Natural killer cell (primary cell): ENCODE data around the gene IL17RE. TPM values are rescaled to one million over a fixed set of nuclear protein-coding genes. Genes with fewer than 3 reads are reported as not detected.

ENCODE experiments used
- ATAC-seq, 3 donors: fragments of 150-1000 bp in 2 of 3; fragments of 200-7000 bp in 1 of 3; cut with Tn5 transposase; 1 replicate in 1 of 3; 2 replicates in 2 of 3; pipeline ENCODE4 v1.10.0; 2021; ENCODE audit warnings: mild to moderate bottlenecking in 2 of 3, moderate library complexity in 2 of 3
- DNase-seq, 2 donors: peaks; one replicate each; pipeline versions ENCODE4 v3.0.0 to v3.0.0-alpha.2; 2013 to 2021; ENCODE audit warnings: mixed read lengths in 1 of 2
- H3K27ac ChIP-seq: one replicate; pipeline ENCODE4 v1.5.1; 2013; ENCODE audit warnings: mild to moderate bottlenecking, low read length
- H3K27me3 ChIP-seq: one replicate; pipeline ENCODE4 v1.6.1; 2013; ENCODE audit warnings: low read length; ENCODE audit not compliant: control insufficient read depth, insufficient read depth
- H3K36me3 ChIP-seq: one replicate; pipeline ENCODE4 v1.6.1; 2013; ENCODE audit warnings: low read length; ENCODE audit not compliant: control insufficient read depth, insufficient read depth
- H3K4me1 ChIP-seq: one replicate; pipeline ENCODE4 v1.6.1; 2013; ENCODE audit warnings: low read length; ENCODE audit not compliant: control insufficient read depth, insufficient read depth
- H3K4me3 ChIP-seq: one replicate; pipeline ENCODE4 v1.5.1; 2013; ENCODE audit warnings: low read length
- H3K9me3 ChIP-seq: one replicate; pipeline ENCODE4 v1.6.1; 2013; ENCODE audit warnings: low read length; ENCODE audit not compliant: control insufficient read depth, insufficient read depth
- H3K27ac Mint-ChIP-seq, 2 donors: one replicate each; pipeline ENCODE4 v1.8.0; 2022; ENCODE audit warnings: mild to moderate bottlenecking in 2 of 2, mixed read lengths in 2 of 2, moderate library complexity in 1 of 2
- H3K27me3 Mint-ChIP-seq, 2 donors: one replicate each; pipeline ENCODE4 v1.8.0; 2022; ENCODE audit warnings: low read depth in 2 of 2, mixed read lengths in 2 of 2
- H3K36me3 Mint-ChIP-seq: one replicate; pipeline ENCODE4 v1.8.0; 2022; ENCODE audit warnings: mixed read lengths
- H3K4me1 Mint-ChIP-seq, 2 donors: one replicate each; pipeline ENCODE4 v1.8.0; 2022; ENCODE audit warnings: mixed read lengths in 2 of 2
- H3K4me3 Mint-ChIP-seq: one replicate; pipeline ENCODE4 v1.8.0; 2022; ENCODE audit warnings: mild to moderate bottlenecking, moderate library complexity, mixed read lengths
- H3K9me3 Mint-ChIP-seq, 2 donors: one replicate each; pipeline ENCODE4 v1.8.0; 2022; ENCODE audit warnings: mixed read lengths in 2 of 2
- WGBS: methylation state at CpG from one replicate; pipeline ENCODE4 v1.1.7; 2013; ENCODE audit warnings: missing lambda C conversion rate; ENCODE audit not compliant: insufficient coverage; 5-methylcytosine and 5-hydroxymethylcytosine counted together
- intact Hi-C: fragments of 100-400 bp; cut with micrococcal nuclease; formaldehyde crosslinking; loops from one replicate; pipeline ENCODE4 v1.14.2; 2022
- total RNA-seq, 4 donors: library from RNA; stranded (reverse); fragments of 120-200 nt in 1 of 4; gene quantifications; one replicate each; pipeline versions ENCODE4 v1.2.3 to v1.2.4, GENCODE V29; 2013 to 2022
- TF ChIP-seq, protein P1 (sequence below): fragments of 200-600 bp; IDR thresholded peaks from one replicate; pipeline ENCODE4 v1.8.0; 2022; ENCODE audit warnings: antibody characterized with exemption

IL17RE gene
- total RNA-seq, 3 donors from 2014 or later (not counting 1 experiment from before 2014, with no cell fraction given), result 0.28 to 2.5 (median 1.5) TPM

DNA sequence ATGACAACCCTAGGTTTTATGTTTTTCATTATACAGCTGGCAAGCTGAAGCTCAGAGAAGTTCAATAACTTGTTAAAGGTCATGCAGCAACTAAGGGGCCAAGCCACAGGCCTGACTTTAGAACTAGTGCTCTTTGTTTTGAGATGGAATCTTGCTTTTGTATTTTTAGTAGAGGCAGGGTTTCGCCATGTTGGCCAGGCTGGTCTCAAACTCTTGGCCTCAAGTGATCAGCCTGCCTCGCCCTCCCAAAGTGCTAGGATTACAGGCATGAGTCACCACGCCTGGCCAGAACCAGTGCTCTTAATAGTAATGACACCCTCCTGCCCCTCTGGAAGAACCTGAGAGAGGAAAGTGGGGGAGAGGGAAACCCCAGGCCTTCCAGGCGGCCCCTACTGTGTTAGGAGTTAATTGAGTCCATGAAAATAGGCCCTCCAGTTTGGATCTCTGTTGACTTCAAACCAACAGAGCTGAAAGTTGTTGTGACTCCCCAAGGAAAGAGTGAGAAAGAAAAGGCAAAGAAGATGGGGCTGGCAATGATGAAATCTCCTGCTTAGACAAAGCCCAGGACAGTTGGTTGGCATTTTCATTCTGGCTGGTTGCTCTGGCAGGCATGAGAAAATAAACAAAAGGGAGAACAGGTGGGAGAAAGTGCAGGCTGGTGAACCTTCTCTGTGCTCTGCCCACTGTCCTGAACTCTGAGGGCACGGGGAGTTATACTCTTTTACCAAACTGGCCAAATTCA is 53.1 kb downstream of the IL17RE start:
- Mint-ChIP-seq H3K36me3 (no peaks in the 10 kb centered on the region), H3K4me1 (peaks cover 17 to 19% of the 10 kb centered on the region in 2 donors), H3K27ac (no peak overlapping the region), H3K27me3 (no peaks in the 10 kb centered on the region), H3K4me3 (no peak overlapping the region), H3K9me3 (no peaks in the 10 kb centered on the region)
- DNase-seq (no peak), ATAC-seq (no peak)
- TF ChIP-seq, protein P1, sequence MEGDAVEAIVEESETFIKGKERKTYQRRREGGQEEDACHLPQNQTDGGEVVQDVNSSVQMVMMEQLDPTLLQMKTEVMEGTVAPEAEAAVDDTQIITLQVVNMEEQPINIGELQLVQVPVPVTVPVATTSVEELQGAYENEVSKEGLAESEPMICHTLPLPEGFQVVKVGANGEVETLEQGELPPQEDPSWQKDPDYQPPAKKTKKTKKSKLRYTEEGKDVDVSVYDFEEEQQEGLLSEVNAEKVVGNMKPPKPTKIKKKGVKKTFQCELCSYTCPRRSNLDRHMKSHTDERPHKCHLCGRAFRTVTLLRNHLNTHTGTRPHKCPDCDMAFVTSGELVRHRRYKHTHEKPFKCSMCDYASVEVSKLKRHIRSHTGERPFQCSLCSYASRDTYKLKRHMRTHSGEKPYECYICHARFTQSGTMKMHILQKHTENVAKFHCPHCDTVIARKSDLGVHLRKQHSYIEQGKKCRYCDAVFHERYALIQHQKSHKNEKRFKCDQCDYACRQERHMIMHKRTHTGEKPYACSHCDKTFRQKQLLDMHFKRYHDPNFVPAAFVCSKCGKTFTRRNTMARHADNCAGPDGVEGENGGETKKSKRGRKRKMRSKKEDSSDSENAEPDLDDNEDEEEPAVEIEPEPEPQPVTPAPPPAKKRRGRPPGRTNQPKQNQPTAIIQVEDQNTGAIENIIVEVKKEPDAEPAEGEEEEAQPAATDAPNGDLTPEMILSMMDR, result no peak
- H3K4me1 ChIP-seq, result peaks cover 14% of the 10 kb centered on the region
- H3K27me3 ChIP-seq, result no peaks in the 10 kb centered on the region
- H3K9me3 ChIP-seq, result no peaks in the 10 kb centered on the region
- intact Hi-C loops, result no loop called here
- H3K27ac ChIP-seq, result no peak overlapping the region
- no peak overlapping the region for H3K4me3 ChIP-seq
- WGBS, result 95% methylated on average over 4 of the region's 5 CpGs
- H3K36me3 ChIP-seq, result no peaks in the 10 kb centered on the region

DNA sequence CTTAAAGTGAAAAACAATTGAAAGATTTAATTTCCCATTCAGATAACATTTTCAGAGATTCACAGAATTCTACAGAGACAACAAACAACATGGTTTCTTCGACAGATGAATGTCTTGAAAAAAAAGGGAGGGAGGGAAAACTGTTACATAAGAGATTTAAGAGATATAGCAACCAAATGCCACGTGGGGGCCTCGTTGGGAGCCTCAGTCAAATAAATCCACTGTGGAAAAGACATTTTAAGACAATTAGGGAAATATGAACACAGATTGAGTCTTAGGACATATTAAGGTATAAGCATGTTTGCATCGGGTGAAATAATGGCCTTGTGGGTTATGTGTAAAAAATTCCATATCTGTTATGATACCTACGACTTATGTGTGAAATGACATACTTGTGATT is 54.6 kb downstream of the IL17RE start:
- no peaks in the 10 kb centered on the region for H3K9me3 ChIP-seq
- Mint-ChIP-seq H3K9me3 (no peaks in the 10 kb centered on the region), H3K27ac (no peak overlapping the region), H3K4me1 (peaks cover 8 to 10% of the 10 kb centered on the region in 2 donors), H3K36me3 (no peaks in the 10 kb centered on the region), H3K27me3 (no peaks in the 10 kb centered on the region), H3K4me3 (no peak overlapping the region)
- no peak for DNase-seq
- intact Hi-C loops, result no loop called here
- 34% methylated on average over 4 of the region's 5 CpGs for WGBS
- TF ChIP-seq, protein P1, result no peak
- no peak overlapping the region for H3K27ac ChIP-seq
- H3K27me3 ChIP-seq, result no peaks in the 10 kb centered on the region
- H3K36me3 ChIP-seq, result peaks cover 4% of the 10 kb centered on the region
- ATAC-seq, result no peak
- H3K4me3 ChIP-seq, result no peak overlapping the region
- peaks cover 3% of the 10 kb centered on the region for H3K4me1 ChIP-seq

DNA sequence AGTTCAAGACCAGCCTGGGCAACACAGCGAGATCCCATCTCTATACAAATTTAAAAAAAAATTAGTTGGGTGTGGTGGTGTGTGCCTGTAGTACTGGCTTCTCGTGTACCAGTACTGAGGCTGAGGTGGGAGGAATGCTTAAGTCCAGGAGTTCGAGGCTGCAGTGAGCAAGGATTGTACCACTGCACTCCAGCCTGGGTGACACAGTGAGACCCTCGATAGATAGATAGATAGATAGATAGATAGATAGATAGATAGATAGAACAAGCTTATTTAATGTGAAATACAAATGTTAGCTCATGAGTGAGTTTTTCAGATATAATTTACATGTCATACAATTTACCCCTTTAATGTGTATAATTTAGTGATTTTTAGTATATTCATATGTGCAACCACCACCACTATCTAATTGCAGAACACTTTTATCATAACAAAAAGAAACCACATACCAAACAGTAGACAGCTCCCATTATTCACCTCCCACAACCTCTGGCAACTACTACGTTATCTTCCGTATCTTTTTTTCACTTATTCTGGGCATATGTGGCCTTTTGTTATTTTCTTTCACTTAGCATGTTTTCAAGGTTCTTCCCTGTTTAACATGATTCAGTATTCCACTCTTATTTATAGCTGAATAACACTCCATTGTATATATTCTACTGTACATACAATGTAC is 62.7 kb downstream of the IL17RE start:
- Mint-ChIP-seq H3K9me3 (no peaks in the 10 kb centered on the region), H3K36me3 (peaks cover 20% of the 10 kb centered on the region), H3K4me3 (no peak overlapping the region), H3K27me3 (no peaks in the 10 kb centered on the region), H3K4me1 (no peaks in the 10 kb centered on the region), H3K27ac (no peak overlapping the region)
- no peak overlapping the region for H3K27ac ChIP-seq
- H3K4me3 ChIP-seq, result no peak overlapping the region
- 96% methylated on average over 5 of the region's 6 CpGs for WGBS
- no peak for DNase-seq
- intact Hi-C loops, result no loop called here
- ATAC-seq, result no peak
- TF ChIP-seq, protein P1, result no peak
- no peaks in the 10 kb centered on the region for H3K4me1 ChIP-seq
- H3K27me3 ChIP-seq, result no peaks in the 10 kb centered on the region
- peaks cover 44% of the 10 kb centered on the region for H3K36me3 ChIP-seq
- H3K9me3 ChIP-seq, result no peaks in the 10 kb centered on the region

Other genes with a start within 250 kb of the IL17RE start
- gene CPNE9, start 199.0 kb upstream of the IL17RE start, total RNA-seq, result under 1 TPM in 2 of 3 donors, not detected in 1; 0.43 to 0.49 TPM
- 10 to 100 TPM; 45.1 to 72.1 (median 66.5) TPM for gene BRPF1, start 171.1 kb upstream of the IL17RE start, total RNA-seq
- 10 to 100 TPM; 33.4 to 52.1 (median 34.7) TPM for gene OGG1, start 152.9 kb upstream of the IL17RE start, total RNA-seq
- 10 to 100 TPM in 1 of 3 donors, 1 to 10 TPM in 2; 7.4 to 20.4 (median 8.7) TPM for gene CAMK1, start 132.9 kb upstream of the IL17RE start, total RNA-seq
- 10 to 100 TPM; 59.2 to 73.7 (median 69.2) TPM for gene TADA3, start 110.4 kb upstream of the IL17RE start, total RNA-seq
- gene ARPC4, start 109.8 kb upstream of the IL17RE start, total RNA-seq, result 100 to 1,000 TPM; 282 to 288 (median 285) TPM
- gene TTLL3, start 92.6 kb upstream of the IL17RE start, total RNA-seq, result 100 to 1,000 TPM; 133 to 137 (median 136) TPM
- 10 to 100 TPM; 27.5 to 43.9 (median 30.9) TPM for gene RPUSD3, start 58.8 kb upstream of the IL17RE start, total RNA-seq
- not detected for gene CIDEC, start 22.6 kb upstream of the IL17RE start, total RNA-seq
- 10 to 100 TPM; 15.4 to 16.6 (median 15.5) TPM for gene JAGN1, start 12.2 kb upstream of the IL17RE start, total RNA-seq
- gene IL17RC, start 14.2 kb downstream of the IL17RE start, total RNA-seq, result 1 to 10 TPM in 2 of 3 donors, under 1 TPM in 1; 0.77 to 1.5 (median 1.2) TPM
- 10 to 100 TPM; 29.1 to 35.6 (median 32.9) TPM for gene CRELD1, start 31.0 kb downstream of the IL17RE start, total RNA-seq
- 1 to 10 TPM; 2.2 to 5.1 (median 4.8) TPM for gene PRRT3, start 49.6 kb downstream of the IL17RE start, total RNA-seq
- gene EMC3, start 84.0 kb downstream of the IL17RE start, total RNA-seq, result 10 to 100 TPM; 48.5 to 50.4 (median 49.2) TPM
- gene FANCD2, start 123.6 kb downstream of the IL17RE start, total RNA-seq, result 10 to 100 TPM in 2 of 3 donors, 1 to 10 TPM in 1; 9.0 to 15.7 (median 14.6) TPM
- gene FANCD2OS, start 205.4 kb downstream of the IL17RE start, total RNA-seq, result not detected
- gene BRK1, start 212.8 kb downstream of the IL17RE start, total RNA-seq, result 10 to 100 TPM; 65.8 to 78.5 (median 75.0) TPM
- gene VHL, start 238.9 kb downstream of the IL17RE start, total RNA-seq, result 100 to 1,000 TPM in 2 of 3 donors, 10 to 100 TPM in 1; 94.9 to 113 (median 102) TPM